HG03039 (cell line): ENCODE data around the gene ANXA9.

Experiments
- ATAC-seq: cut with Tn5 transposase; IDR thresholded peaks from one replicate; pipeline ENCODE4 v1.9.1; 2021; ENCODE audit warnings: mild to moderate bottlenecking, moderate library complexity; ENCODE audit not compliant: unreplicated experiment

ANXA9 gene

DNA sequence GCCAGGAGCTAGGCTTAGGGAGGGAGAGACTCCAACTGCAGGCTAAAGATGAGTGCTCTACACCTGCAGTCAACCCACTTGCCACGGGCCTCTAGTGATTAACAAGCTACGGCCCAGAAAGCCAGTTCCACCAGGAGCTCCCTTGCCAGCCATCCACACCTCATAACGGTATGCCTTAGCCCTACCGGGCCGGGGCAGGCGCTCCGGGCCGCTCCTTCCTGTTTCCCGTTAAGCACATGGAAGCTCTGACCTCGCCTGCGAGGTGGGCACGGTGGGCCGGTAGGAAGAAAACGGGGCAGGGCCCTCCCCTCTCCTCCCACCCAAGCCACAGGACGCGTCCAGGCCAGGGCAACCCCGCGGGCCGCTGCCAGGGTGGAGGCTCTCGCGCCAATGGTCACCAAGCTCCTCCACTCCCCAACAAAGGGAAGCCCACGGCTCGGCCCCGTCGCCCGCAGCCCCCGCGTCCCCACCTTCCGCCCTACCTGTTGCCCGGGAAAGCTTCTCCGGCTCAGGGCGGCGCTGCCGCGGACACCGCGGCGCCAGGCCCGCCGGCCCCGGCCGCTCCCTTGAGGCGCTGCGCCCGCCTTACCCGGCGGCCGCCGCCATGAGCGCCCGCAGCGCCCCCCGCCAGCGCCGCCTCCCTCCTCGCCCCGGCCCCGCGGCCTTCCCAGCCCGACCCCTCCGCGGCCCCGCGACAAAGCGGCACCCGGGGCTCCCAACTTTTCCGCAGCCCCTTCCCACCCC, 8.1 kb upstream of the ANXA9 start:
- ATAC-seq = peak; percentile 37

DNA sequence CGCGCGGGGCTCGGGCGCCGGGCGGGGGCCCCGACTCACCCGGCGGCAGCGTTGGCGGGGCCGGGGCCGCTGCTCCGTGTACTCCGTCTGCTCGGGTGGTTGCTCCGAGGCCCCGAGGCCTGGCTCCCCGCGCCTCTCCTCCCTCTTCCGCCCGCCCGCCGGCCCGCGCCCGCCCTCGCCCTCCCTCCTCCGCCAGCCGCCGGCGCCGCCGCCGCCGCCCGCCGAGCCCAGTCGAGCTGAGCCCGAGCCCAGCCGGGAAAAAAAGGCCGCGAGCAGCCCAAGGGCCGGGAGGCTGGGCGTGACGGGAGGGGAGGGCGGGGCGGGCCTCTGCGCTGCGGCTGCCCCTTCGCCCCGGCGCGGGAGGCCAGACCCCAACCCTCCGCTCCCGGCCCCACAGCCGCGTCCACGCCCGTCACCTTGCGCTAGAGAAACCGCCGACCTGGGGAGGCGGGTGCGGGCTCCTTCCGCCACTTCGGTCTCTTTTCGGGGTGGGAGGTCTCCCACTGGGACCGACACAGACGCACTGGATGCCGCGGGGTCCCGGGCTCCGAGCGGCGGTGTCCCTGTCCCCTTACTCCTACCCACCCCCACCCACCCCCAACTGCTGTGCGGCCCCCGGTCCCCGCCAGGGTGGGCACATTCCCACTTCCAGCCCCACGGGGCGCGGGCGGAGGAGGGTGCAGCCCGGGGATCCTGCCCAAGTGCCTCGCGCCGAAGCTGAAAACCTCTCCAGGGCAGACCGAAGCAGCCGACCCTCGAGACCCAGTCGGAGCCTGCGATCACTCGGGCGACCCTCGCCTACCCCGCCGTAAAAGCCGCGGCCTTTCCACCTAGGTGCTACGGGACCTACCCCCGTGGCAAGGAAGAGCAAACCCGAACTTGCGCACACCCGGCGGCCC, 7.3 kb upstream of the ANXA9 start, which contains the start of gene CERS2:
CERS2 (minus strand) TSS at position 256 of the 899 bp plus-strand sequence. CDS start 5,745 bp downstream, outside the sequence.
- peak; percentile 51 for ATAC-seq

DNA sequence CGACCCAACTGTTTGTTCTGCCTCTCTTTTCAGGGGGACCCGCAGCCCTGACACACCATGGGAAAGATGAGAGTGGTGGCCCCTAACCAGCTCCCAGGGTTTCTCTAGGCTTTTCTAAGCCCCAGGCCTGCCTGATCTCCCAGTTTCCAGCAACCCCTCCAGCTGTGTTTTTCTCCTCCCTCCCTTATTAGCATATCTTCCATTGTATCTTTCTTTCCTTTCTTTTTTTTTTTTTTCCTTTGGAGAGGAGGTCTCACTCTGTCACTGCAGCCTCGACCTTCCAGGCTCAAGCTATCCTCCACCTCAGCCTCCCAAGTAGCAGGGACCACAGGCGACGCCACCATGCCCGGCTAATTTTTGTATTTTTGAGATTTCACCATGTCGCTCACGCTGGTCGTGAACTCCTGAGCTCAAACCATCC, 5.7 kb upstream of the ANXA9 start:
- ATAC-seq = no peak

DNA sequence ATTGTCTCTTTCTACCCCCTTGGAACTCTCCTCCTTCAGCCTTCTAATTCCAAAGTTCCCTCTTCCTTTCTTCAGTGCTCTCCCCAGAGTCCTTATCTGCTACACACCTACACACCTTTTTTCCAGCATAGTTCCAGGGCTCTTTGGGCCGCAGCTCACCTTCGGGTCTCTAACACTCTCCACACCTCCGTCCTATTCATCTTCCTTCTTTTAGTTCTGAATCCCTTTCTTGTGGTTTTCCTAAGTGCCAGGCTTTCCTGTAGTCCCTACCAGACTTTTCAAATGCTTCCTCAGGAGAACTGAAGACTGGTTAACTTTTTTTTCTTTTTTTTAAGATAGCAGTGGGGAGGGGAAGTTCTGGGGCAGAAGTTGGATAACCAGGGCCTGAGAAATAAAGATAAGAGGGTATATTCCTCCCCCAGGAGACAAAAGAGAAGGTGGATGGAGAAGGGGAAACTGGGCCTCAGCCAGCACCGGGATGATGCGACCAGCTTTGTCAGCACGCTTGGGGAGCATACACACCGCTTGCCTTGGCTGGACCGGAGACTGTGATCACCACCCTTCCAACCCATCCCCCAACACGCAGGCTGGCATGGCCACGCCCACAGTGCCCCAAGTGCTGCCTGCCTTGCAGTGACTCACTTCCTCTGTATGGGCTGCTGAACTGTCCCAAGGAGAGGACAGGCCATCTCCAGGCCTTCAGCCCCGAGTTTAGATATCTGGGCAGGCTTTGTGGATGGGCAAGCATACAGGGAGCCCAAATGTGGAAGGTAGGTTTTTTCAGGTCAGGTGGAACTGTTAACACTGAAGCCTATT, 5.0 kb upstream of the ANXA9 start:
- no peak for ATAC-seq

DNA sequence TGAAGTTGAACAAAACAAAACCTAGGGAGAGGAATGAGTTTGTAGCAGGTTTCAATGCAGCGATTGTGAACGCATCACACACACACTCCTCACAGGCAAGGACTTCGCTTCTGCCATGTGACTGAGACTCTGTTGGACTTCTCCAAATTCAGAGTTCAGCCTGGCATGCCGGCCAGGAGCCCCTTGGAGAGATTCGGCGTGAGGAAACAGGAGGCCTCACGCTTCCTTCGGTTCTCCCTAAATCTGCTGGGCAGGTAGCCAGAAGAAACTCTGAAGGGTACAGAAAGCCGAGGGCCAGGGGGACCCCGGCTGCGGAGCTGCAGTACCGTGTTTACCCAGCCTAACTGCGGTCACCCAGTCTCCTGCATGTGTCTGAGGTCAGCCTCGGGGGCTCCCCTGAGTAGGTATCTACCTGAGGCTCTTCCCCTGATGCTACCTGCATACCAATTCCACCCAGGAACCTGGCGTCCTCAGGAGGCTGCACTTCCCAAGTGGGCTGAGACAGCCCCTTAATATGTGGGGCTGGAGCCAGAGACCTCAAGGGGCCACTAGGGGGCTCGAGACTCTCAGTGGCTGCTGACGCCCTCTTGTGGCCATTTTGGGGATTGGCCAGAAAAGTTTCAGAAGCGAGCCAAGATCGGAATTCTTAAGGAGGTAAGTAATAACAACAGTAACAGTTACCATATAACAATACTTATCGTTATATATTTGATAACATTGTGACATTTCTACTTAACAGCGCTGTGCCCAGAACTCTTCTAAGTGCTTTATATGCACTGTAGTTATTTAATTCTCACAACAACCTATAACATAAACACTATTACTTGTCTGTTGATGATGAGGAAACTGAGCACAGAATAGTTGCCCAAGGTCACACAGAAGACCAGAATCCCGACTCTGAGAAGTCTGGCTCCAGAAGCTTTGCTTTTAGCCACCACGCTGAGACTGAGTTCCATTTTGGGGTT, 2.7 kb upstream of the ANXA9 start:
- ATAC-seq = no peak

DNA sequence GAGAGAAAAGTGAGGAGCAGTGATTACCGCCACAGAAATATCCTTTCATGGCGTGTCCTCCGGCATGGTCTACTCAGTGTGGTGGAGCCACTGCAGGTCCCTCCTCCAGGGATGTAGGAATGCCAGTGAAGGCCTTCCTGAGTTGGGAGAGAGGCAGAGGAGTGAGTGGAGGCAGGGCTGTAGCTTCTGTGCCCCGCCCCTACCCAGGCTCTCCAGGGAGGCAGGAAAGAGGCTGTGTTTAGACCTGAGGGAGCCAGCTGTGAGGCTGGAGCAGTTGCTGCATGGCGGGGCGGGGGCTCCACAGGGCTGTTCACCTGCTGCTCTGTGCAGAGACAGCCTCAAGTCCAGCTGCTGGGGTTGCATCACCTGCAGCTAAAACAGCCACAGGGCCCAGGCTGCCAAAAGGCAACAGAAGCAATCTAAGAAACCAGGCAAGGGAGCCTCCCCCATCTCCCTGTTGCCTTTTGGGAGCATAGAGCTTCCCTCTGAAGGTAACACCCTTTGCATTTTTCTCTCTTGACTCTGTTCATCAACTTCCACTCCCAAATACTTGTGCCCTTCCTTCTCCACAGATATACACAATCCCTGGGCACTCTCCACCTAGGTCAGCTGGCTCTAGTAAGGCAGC, 801 bp upstream of the ANXA9 start:
- no peak for ATAC-seq

DNA sequence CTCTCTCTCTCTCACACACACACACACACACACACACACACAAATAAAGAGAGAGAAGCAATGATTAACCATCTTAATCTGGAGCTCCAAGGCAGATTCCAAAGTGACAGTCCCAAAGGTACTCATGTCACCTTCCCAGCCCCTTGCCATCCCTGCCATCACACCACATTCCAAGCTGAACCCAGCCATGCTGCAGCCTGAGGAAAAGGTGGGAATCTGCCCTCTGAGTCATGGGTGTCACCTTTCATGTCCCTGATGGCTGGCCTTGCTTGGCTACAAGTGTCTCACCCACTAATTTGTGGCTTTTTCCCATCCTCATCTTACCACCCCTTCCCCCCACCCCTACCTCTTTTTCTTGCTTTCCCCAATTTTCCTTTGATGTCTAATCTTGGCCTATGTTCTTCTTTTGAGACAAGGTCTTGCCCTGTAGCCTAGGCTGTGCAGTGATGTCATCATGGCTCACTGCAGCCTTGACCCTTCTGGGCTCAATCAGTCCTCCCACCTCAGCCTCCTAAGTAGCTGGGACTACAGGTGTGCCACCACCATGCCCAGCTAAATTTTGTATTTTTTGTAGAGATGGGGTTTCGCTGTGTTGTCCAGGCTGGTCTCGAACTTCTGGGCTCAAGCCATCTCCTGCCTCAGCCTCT, 3.2 kb downstream of the ANXA9 start:
- no peak for ATAC-seq

DNA sequence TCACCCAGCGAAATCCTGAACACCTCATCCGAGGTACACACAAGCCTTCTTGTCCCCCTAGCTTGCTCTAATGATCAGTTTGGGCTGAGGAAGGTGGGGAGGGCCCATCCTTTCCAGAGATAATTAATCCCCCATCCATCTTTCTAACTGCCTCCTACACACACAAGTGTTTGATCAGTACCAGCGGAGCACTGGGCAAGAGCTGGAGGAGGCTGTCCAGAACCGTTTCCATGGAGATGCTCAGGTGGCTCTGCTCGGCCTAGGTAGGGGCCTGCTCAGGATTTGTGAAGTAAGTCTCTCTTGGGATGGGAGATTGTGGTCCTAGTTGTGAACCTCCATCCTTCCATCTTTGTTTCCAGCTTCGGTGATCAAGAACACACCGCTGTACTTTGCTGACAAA, 5.8 kb downstream of the ANXA9 start:
- no peak for ATAC-seq

DNA sequence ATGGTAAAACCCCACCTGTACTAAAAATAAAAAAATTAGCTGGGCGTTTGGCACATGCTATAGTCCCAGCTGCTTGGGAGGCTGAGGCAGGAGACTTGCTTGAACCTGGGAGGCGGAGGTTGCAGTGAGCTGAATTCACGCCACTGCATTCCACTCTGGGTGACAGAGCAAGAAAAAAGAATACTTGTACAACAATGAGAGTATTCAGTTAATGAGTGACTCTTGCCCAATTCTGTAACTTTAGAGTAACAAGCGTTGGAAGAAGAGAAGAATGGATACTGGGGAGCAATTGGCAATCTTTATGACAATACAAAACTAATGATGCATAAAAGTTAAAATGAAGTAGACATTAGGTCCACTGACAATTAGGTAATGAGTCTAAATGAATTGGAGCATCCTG, 10.5 kb downstream of the ANXA9 start:
- no peak for ATAC-seq

DNA sequence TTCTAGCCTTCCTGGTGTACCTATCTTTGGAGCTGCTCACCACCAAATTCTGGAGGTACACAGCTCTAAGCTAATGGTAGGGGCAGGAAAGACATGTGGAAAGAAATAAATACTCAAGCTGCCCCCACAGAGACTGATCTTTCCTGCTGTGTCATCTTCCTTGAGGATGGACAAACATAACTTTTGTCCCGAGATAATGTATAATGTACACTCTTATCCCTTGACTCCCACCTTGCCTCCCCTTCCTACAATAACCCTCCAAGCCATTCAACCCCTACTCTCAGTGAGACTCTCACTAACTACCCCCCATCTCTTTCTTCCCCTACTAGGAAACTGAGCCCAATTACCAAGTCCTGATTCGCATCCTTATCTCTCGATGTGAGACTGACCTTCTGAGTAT, 12.2 kb downstream of the ANXA9 start:
- ATAC-seq = no peak

DNA sequence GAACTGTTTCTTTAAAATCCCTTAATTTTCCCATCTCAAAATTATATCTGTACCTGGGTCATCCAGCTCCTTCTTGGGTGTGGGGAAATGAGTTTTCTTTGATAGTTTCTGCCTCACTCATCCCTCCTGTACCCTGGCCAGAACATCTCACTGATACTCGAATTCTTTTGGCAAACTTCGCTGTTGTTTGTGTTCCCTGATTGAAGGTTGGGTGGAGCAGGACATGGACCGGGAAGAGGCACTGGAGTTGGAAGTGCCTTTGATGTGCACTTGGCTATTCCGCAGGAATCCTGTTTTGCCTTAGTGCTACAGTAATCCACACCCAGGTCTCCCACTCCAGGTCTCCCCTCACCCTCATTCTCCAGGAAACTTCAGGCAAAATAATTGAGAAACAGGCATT, 13.4 kb downstream of the ANXA9 start:
- no peak for ATAC-seq

DNA sequence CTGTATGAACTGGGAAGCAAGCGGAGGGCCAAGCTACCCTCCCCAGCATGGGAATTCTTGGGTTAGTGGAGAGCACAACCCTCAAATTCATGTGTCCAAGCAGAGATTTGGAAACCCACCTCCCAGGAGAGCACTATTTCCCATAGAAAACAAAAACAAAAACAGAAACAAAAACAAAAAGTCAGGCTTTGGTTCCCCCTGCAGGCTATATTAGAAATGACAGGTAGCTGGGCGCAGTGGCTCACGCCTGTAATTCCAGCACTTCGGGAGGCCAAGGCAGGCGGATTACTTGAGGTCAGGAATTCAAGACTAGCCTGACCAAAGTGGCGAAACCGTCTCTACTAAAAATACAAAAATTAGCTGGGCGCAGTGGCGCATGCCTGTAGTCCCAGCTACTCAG, 13.8 kb downstream of the ANXA9 start:
- no peak for ATAC-seq

DNA sequence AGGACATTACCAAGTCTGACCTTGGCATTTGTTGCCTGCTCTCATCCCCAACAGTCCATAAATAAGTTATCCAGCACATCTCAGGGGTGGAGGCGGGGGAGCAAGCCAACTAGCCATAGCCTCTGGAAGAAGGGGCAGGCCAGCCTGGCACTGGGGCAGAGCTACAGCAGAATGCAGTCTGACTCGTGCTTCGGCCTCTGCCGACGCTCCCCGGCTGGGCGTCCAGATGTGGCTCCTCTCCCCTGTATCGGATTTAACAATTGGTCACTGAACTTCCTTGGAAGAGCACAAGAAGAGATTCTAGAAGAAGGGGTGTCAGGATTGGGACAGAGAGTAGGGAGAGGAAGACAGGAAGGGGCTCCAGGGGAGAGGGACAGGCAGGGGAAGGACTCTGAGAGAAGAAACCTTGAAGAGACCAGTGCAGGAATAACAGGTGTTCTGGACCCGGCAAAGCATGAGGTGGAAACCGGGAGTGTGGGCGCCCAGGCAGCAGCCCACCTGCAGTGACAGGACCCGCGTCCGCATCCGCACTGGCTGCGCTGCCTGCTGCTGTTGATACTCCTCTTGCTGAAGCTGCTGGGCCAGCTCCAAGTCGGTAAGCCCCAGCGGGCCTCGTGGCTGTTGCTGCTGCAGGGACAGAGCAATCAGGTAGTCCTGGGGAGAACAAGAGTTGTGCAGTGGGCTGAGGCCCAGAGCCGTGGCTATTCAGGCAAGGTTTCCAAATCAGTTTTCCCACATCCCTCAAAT, 15.2 kb downstream of the ANXA9 start:
- ATAC-seq = no peak

DNA sequence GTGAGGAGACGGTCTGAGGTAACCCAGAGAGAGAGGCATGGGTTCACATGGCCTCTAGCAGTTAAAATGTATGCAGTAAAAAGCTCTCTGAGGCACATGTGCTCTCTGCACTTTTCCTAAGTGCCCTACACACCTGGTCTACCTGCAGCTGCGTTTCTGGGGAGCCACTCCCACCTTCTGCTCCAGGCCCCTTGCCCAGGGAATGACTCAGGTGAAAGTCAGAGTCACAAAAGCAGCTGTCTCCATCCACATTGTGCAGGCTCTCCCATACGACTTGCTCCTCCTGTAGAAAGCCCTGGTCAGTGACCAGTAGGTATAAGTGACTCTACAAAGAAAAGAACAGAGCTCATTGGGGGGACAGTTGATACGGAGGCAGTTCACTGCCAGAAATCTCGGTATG, 15.9 kb downstream of the ANXA9 start:
- ATAC-seq = no peak

DNA sequence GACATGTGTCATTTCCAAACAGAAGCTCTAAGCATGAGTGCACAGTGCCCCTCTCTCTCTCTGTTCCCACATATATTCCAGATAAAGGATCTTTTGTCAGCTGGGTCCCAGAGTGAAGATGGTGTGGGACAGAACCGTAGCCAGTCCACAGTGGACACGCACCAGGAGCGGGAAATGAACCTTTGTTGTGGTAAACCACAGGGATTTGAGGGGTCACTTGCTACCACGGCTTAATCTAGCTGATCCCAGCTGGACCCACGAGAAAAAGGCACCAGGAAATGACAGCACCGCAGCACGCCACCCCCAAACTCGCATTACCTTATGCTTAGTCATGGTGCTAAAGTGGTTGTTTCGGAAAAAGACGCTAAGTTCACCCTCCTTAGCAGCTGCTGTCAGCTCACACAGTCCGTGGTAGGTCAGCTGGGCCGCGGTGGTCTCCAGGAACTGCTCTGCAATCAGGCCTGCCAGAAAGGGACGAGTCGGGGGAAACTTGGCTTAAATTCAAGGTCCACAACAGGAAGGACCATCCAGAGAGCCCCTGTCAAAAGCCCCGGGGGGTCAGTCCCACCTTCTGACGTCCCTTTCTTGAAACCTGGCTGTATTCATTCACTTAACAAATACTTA, 17.1 kb downstream of the ANXA9 start:
- ATAC-seq = no peak

DNA sequence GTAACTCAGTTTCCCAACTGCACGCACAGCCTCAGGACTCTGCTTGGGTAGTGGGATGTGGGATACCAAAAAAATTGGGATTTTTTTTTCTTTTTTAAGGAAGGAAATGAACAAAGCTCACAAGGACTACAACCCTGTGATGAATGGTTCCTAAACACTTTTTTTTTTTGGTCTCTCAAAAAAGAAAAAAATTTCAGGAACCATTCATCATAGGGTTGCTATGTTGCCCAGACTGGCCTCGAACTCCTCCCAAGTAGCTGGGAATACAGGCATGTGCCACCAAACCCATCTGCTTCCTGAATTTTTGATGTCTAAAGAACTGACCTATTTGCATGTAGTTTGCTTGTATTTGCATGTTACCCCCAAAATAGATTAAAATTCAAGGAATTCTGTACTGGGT, 17.8 kb downstream of the ANXA9 start:
- ATAC-seq = no peak

DNA sequence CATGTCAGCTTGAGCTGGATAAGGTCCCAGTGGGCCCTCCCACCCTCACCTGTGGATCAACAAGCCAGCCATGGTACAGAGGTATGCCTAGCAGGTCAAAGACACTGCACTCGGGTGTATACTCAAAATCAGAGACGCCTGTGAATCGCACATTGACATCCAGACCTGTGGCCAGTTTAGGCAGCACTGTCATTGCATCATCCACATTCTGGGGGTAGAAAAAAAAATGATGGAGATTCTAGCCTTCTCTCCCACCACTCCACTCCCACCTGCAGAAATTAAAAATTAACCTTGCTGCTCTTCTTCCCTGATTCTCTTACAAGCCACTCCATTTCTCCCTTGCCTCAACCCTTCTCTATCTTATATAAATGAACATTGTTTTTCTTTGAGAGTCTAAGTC, 18.3 kb downstream of the ANXA9 start:
- no peak for ATAC-seq

DNA sequence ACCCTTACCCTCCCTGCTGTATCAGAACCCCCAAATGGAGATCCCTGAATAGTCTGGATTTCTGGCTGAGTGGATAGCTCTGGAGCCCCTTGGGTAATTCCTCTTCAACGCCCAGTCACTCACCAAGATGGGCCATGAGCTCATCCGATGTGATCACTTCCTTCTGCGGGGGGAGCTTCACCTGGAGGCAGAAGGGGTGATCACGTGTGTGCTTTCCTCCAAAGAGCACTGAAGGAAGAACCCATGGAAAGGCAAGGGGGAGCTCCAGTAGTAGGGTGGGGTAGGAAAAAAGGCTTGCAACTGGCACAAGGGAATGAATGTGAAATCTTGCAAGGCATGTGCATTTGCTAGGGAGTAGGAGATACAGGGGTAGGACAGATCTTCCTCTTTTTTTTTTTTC, 19.5 kb downstream of the ANXA9 start:
- ATAC-seq = no peak
